GM04503 (cell line): ENCODE data around the gene TEKT2.

ENCODE experiments used
- DNase-seq: peaks from one replicate; pipeline ENCODE4 v3.0.0-alpha.2; 2012; ENCODE audit warnings: low read depth

The TEKT2 gene

GRCh38 chr1:36128905-36129206, 45.0 kb downstream of the TEKT2 start:
- DNase-seq = no peak

DNA sequence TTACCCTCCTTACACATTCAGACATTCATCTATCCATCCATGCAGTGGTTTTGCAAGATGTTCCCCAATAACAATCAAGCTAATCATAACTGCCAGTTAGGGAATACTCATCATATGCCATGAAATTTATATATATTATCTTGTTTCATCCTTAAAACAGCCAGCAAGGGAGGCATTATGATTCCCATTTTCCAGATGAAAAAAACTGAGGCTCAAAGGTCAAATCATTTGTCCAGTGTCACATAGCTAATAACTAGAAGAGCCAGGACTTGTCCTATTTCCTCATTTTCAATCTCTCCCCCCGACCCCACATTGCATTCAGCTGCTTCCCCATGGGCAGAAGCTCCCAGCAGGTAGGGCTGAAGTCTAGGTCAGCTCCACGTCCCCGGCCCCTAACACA, 48.1 kb downstream of the TEKT2 start:
- no peak for DNase-seq

GRCh38 chr1:36133484-36133883, 49.6 kb downstream of the TEKT2 start:
- peak; percentile 91 for DNase-seq

DNA sequence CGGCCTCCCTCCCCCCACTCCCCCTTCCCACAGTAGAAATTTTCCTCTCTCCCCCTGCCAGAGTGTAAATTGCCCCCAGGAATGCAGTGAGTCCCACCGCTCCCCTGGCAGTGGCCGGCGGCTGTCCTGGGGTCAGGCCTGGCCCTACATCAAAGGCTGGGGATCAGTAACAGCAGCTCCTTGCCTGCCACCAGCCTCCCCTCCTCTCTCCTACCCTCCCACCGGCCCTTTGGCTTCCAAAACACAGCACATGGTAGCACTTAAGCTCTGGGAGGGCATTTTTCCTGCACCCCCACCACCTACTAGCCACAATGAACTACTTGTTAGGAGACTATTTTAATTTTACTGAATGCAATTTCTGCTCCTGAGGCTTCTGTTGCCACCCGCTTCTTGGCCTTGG, 50.1 kb downstream of the TEKT2 start:
- DNase-seq = no peak

DNA sequence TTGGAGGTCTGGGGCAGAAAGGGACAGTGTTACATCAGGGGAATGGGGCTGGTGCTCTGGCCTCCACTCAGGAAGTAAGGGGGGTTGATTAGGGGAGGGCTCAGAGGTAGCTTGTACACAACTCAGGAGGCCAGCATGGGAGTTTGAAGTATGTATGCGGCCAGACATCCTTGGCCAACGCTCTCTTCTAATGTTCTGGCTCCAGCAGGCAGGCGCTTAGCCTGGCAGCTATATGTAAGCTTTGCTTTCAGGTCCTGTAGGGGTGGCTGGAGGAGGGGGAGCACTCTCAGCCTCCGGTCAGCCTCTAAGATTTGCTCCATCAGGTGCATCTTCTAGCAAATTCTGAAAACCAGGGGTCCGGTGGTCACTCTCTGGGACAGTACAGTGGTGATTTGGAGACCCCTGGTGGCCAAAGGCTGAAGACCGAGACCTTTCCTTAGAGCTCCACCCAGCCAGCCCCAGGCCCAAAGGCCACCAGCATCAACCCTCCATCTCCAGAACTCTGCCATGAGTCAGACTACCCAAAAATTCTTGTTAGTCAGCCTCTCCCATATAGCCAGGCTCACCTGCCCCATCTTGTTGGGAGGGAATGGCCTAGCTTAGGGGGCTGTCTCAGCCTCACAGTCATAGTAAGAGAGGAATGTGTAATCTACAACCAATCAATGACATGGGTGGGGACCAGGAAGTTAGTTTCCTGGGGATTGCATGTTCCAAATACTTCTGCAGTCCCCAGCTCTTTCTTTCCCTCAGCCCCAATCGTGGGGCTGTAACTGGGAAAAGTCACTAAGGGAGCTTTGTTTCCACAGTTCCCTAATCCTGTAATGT, 50.8 kb downstream of the TEKT2 start:
- no peak for DNase-seq

DNA sequence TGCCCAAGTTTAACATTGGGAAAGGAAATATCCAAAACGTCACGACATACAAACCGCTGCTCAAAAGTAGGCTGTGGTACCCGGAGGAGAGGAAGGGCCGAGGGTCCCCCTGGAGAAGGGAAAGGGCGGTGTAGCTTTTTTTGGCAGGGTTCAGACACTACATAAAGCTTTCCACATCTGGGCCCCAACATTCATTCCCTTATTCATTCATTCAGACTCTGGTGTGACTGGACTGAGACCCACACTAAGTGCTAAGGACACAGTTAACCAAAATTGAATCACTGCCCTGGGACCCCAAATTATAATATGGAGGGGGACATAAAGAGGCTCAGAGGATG, 51.4 kb downstream of the TEKT2 start:
- DNase-seq = no peak

- no peak for DNase-seq
Observed at GRCh38 chr1:36135796-36136195, 51.9 kb downstream of the TEKT2 start.

- peak; percentile 83 for DNase-seq
Observed at GRCh38 chr1:36136535-36136934, 52.6 kb downstream of the TEKT2 start.

GRCh38 chr1:36137226-36137625, 53.3 kb downstream of the TEKT2 start:
- no peak for DNase-seq

GRCh38 chr1:36137776-36138175, 53.9 kb downstream of the TEKT2 start:
- DNase-seq = no peak
